Stimulated activated CD4-positive, alpha-beta T cell treated with anti-CD3 and anti-CD28 coated beads, Interleukin-2, amount 100 ng/mL, for 48 hours (primary cell): ENCODE results near the gene AP2B1.
"Not testable (repeated sequence)": the region's sequence is repeated elsewhere in the genome, so short reads cannot be mapped to it uniquely, and the experiment has no call there.

Source experiments
- DNase-seq, 2 donors: peaks; one replicate each; pipeline ENCODE4 v3.0.0-alpha.2; 2020

AP2B1 gene

GRCh38 chr17:35578197-35578928, 8.8 kb upstream of the AP2B1 start, which contains the start of gene PEX12:
TSS of gene PEX12 (minus strand) at chr17:35578571. CDS start at chr17:35578021, 550 bp downstream.
- DNase-seq: peak; percentile 67 to 78

- no peak for DNase-seq
Observed at GRCh38 chr17:35578929-35579432, 8.1 kb upstream of the AP2B1 start.

- no peak for DNase-seq
Observed at GRCh38 chr17:35584061-35584460, 3.1 kb upstream of the AP2B1 start.

GRCh38 chr17:35586569-35587073, 501 bp upstream of the AP2B1 start:
- DNase-seq: no peak

- DNase-seq: no peak
Observed at GRCh38 chr17:35588196-35588920, 1.2 kb downstream of the AP2B1 start.

- no peak for DNase-seq
Observed at GRCh38 chr17:35596072-35596471, 8.9 kb downstream of the AP2B1 start.

- no peak for DNase-seq
Observed at GRCh38 chr17:35596530-35597233, 9.6 kb downstream of the AP2B1 start.

- DNase-seq: no peak
Observed at GRCh38 chr17:35597604-35598003, 10.5 kb downstream of the AP2B1 start.

- DNase-seq: no peak
Observed at GRCh38 chr17:35603674-35604073, 16.6 kb downstream of the AP2B1 start.

- no peak for DNase-seq
Observed at GRCh38 chr17:35605678-35606077, 18.6 kb downstream of the AP2B1 start.

- no peak for DNase-seq
Observed at GRCh38 chr17:35607239-35607847, 20.2 kb downstream of the AP2B1 start.

- DNase-seq: no peak
Observed at GRCh38 chr17:35609831-35610230, 22.7 kb downstream of the AP2B1 start.

- DNase-seq: not testable (repeated sequence)
Observed at GRCh38 chr17:35610746-35611145, 23.6 kb downstream of the AP2B1 start.

- DNase-seq: peak; percentile 9 to 12
Observed at GRCh38 chr17:35612924-35613521, 25.9 kb downstream of the AP2B1 start.

GRCh38 chr17:35614810-35615209, 27.7 kb downstream of the AP2B1 start:
- no peak for DNase-seq

- no peak for DNase-seq
Observed at GRCh38 chr17:35616536-35616935, 29.4 kb downstream of the AP2B1 start.

GRCh38 chr17:35617505-35617904, 30.4 kb downstream of the AP2B1 start:
- DNase-seq: no peak

GRCh38 chr17:35618628-35619027, 31.5 kb downstream of the AP2B1 start:
- DNase-seq: no peak

GRCh38 chr17:35621768-35622167, 34.6 kb downstream of the AP2B1 start:
- no peak for DNase-seq

- no peak for DNase-seq
Observed at GRCh38 chr17:35627417-35627816, 40.3 kb downstream of the AP2B1 start.

GRCh38 chr17:35630530-35631148, 43.5 kb downstream of the AP2B1 start:
- no peak for DNase-seq

GRCh38 chr17:35641032-35641431, 53.9 kb downstream of the AP2B1 start:
- no peak for DNase-seq
